ENCODE measurements around the gene FAM53B.

Gene FAM53B

GRCh38 chr10:124728830-124729661 is 15.1 kb downstream of the FAM53B start:
- DNase-seq: no peak

DNA sequence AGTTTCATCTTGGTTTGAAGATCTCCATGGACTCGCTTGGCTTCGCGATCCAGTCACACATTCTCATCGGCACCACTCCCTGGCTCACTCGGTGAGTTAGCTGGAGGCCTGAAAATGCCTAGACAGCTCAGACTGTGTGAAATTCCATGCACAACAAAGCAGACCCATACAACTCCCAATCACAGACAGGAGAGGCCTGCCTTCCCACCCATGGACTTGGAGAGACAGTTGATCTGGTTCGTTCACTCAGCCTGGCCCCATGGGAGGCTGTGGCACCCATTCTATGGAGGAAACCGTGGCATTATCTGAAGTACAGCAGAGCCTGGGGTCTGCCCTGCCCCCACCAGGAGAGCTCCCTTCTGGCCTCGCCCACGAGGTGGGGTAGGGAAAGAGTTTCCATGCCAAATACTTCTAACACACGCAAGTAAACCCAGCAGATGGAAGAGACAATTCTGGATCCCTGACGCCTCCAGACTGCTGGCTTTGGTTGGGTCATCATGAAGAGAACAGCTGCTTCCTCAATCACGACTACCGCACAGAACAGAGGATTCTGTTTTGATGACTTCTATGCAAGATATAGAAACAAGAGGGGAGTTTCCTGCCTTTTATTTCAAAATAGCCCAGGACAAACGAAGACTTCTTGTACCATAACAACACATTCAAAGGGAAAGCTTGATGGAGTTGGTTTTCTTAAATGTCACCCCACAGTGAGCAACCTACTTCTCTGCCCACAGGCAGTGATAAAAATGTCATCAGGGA is 15.9 kb downstream of the FAM53B start:
- peak in 3 of 56 donors; percentile 20 to 41 (median 39) for DNase-seq

DNA sequence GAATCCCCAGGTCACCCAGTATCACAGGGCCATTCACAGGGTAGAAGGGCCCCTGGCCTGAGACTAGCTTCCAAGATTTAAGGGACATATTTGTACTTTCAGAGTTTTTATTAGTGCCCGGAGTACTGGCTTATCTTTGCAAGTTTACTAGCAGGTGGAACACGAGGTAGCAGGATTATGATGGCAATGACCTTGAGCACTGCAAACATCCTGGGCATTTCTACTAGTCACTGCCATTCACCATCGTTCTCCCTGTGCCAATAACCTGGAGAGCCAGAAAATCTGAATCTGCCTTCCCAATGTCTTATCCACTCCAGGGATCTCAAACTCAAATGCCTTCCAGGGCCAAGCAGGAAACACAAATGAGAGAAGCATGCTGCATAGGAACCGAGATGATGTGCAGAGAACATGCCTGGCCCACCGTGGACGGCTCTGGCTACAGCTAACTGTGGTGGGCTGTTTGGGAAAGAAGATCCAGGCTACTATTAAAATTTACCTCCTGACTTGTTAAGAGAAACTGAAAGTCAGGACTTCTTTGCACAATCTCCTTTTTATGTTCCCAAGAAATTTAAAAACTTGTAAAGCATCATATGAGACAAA is 16.7 kb downstream of the FAM53B start:
- DNase-seq: no peak

DNA sequence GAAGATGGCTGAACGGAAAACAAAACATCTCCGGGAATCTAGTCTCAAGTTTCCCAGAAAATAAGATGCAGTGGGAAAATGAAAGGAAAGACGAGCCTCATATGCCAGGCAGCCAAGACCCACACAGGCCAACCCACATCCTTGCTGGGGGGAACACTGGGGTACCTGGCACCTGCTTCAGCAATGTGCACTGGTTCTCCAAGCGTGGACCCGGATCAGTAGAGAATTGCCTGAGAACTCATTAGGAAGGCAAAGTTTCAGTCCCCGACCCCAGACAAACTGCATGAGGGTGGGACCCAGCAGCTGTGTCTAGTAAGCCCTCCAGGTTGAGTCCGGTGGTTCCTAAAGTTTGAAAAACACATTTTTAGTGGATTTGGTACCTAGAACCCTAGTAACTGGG is 18.4 kb downstream of the FAM53B start:
- no peak for DNase-seq

DNA sequence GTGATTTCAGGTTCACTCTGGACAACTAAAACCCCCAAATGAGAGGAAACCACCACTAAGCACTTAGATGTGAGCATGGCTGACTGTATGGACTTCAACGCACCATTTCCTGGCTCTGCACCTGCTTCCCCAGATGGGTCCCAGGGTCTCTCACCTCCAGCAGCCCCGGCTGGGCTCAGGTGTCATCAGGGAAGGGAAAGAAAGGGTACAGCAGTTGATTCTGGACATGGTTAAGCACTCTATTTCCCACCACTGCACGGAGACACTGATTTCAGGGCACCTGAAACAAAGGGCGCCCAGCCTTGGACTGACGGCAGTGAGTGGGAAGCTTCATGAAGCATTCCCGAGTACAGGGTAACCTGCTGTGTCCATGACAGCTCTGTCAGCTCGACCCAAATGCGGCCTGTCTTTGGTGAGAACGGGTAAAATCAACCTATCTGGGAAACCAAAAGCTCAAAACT is 19.0 kb downstream of the FAM53B start:
- DNase-seq: no peak

- peak in 54 of 56 donors; percentile 55 to 95 (median 88) for DNase-seq
Measured at GRCh38 chr10:124724279-124725027, 19.7 kb downstream of the FAM53B start.

DNA sequence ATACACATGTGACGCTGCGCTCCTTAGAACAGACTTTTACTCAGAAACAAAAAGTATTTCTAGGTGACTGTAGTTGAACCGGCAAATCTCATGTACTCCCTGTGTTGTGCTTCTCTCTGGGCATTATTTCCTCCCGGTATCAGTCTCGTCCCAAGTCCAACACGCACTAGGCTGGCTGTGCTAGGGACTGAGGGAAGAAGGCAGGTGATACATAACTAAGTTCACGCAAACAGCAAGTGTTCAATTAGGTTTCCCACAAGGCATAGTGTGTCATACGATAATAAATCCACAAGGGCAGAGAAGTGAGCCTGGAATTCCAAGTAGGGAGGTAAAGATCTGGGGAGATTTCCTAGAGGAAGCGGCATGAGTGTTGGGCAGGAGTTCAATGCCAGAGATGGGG is 20.4 kb downstream of the FAM53B start:
- DNase-seq: peak in 1 of 56 donors; percentile 55

GRCh38 chr10:124722798-124723783 is 21.1 kb downstream of the FAM53B start:
- DNase-seq: peak in 3 of 56 donors; percentile 12 to 51 (median 45)

- DNase-seq: no peak
Measured at GRCh38 chr10:124721330-124722045, 22.7 kb downstream of the FAM53B start.

GRCh38 chr10:124719213-124719851 is 24.8 kb downstream of the FAM53B start:
- peak in 51 of 56 donors; percentile 23 to 89 (median 78) for DNase-seq

DNA sequence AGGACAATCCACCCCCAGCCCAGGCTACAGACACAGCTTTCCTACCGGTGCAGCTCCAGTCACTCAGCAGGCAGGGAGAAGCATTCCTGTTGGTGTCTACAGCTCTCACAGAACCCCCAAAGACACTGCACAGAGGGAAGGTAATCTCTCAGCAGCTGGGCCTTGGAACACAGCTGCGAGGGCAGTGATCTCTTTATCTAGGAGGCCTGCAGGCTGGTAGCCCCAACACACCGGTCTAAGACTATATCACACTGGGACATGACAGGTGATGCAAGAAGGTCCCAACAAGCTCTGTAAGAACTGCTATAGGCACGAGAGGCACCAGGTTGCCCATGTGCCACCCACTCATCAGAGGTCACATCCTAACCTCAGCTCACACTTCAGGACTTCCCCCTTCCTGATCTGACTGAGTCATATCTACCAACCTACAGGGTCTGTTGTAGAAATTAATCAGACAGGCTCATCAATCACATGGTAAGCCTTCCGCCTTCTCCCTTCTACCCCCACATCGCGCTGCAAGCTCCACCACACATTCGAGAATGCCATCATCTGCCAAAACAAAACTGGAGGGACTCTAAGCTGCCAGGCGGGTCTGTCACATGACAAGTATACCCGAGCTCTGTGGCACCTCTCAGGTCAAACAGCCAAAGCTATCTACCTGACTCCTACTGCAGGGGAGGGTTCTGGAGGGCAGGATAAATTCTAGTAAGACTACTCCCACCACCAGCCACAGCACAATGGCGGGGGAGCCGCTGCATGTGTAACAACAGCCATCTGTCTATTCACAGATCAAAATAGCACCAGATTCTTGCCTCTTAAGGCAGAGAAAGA is 26.1 kb downstream of the FAM53B start:
- peak in 36 of 56 donors; percentile 39 to 85 (median 70) for DNase-seq

GRCh38 chr10:124717041-124717757 is 27.0 kb downstream of the FAM53B start:
- no peak for DNase-seq

GRCh38 chr10:124716369-124716768 is 27.8 kb downstream of the FAM53B start:
- DNase-seq: no peak

DNA sequence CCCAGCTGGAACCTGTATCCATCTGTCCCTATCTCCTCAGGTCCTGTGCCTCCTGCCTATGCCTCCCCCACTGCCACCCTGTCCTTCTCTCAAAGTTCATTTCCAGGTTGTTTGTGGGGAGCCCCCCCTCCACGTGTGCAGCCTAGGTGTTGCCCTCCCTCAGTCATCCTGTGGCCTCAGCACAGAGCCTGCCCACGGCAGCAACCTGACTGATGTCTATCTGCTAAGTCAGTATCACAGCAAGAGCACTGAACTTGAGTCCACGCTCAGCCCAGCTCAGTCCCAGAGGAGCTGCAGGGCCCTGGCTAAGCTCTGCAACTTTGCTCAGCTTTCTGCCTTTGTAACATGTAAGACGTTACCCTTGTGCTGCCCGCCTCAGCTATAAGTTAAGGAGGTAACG is 28.7 kb downstream of the FAM53B start:
- no peak for DNase-seq

DNA sequence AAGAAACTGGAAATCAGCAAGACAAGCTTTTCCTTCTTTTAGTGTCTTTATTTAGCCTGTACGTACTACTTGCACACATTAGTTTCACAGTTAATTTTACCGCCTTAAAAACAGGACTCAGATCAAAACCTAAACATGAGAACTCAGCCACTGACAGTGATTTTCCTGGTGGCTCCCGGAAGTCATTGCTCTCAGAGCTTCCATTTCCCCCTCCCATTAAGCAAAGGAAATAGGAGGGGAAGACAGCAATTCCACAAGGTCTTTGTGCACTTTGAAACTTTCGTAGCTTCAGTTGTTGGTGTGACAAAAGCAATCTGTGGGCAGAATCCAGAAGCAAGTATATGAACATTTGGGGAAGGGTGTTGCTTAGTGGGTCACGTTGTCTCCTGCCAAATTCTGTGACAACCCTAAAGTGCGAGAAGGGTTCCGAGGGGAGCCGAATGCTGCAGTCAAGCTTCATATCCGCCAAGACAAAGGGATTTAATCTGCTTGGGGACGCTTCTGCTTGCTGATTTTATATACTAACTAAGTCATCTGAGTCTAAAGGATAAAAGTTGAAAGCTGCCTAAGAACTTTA is 30.4 kb downstream of the FAM53B start:
- no peak for DNase-seq

- no peak for DNase-seq
Measured at GRCh38 chr10:124712704-124713407, 31.3 kb downstream of the FAM53B start.

All from nucleus accumbens (tissue), 56 donors.